CD14-positive monocyte (primary cell): Measurements from ENCODE around the gene PPA1. TPM values are rescaled to one million over a fixed set of nuclear protein-coding genes. Genes with fewer than 3 reads are reported as not detected.
"Not testable (repeated sequence)": the region's sequence is repeated elsewhere in the genome, so short reads cannot be mapped to it uniquely, and the experiment has no call there.

Source experiments
- DNase-seq, 3 donors: peaks; one replicate each; pipeline ENCODE4 v3.0.0-alpha.2; 2011 to 2022
- H2AFZ ChIP-seq: 2 replicates; pipeline ENCODE4 v1.6.0; 2012; ENCODE audit warnings: mild to moderate bottlenecking, low read depth, low read length, inconsistent platforms; ENCODE audit not compliant: insufficient read depth, poor library complexity, severe bottlenecking
- H3K27ac ChIP-seq, 2 donors: 1 replicate in 1 of 2; 2 replicates in 1 of 2; pipeline ENCODE4 v1.5.1; 2012 to 2013; ENCODE audit warnings: low read length in 2 of 2, control low read depth in 1 of 2, inconsistent platforms in 1 of 2, low read depth in 1 of 2, mild to moderate bottlenecking in 1 of 2
- H3K27me3 ChIP-seq, 2 donors: one replicate each; pipeline versions ENCODE4 v1.6.0 to v1.6.1; 2011 to 2013; ENCODE audit warnings: low read length in 2 of 2; ENCODE audit not compliant: control insufficient read depth in 2 of 2, insufficient read depth in 2 of 2
- H3K36me3 ChIP-seq, 2 donors: replicated peaks in 1 of 2; 1 replicate in 1 of 2; 2 replicates in 1 of 2; pipeline versions ENCODE4 v1.5.1 to v1.6.1; 2012 to 2013; ENCODE audit warnings: low read length in 2 of 2, control low read depth in 1 of 2, inconsistent platforms in 1 of 2, mild to moderate bottlenecking in 1 of 2; ENCODE audit not compliant: insufficient read depth in 2 of 2, control insufficient read depth in 1 of 2
- H3K4me1 ChIP-seq, 2 donors: 1 replicate in 1 of 2; 2 replicates in 1 of 2; pipeline versions ENCODE4 v1.5.1 to v1.6.1; 2012 to 2013; ENCODE audit warnings: low read length in 2 of 2, control low read depth in 1 of 2, inconsistent platforms in 1 of 2, mild to moderate bottlenecking in 1 of 2, moderate library complexity in 1 of 2; ENCODE audit not compliant: insufficient read depth in 2 of 2, control insufficient read depth in 1 of 2
- H3K4me2 ChIP-seq: replicated peaks from 2 replicates; pipeline ENCODE3; 2012; ENCODE audit warnings: low read length, moderate library complexity, mild to moderate bottlenecking; ENCODE audit not compliant: poor library complexity, severe bottlenecking; ENCODE audit errors: extremely low read depth
- H3K4me3 ChIP-seq, 3 experiments: fragments of 200-600 bp in 1 of 3; sonication (generic) in 1 of 3; replicated peaks in 1 of 3; 1 replicate in 2 of 3; 2 replicates in 1 of 3; pipeline ENCODE4 v1.5.1; 2011 to 2013; ENCODE audit warnings: low read length in 3 of 3, mild to moderate bottlenecking in 3 of 3, control low read depth in 2 of 3, low read depth in 2 of 3, inconsistent platforms in 1 of 3, moderate library complexity in 1 of 3
- H3K79me2 ChIP-seq: 2 replicates; pipeline ENCODE4 v1.6.0; 2012; ENCODE audit warnings: mild to moderate bottlenecking, control low read depth, inconsistent platforms, low read length, moderate library complexity; ENCODE audit not compliant: insufficient read depth
- H3K9ac ChIP-seq: 2 replicates; pipeline ENCODE4 v1.6.0; 2017; ENCODE audit warnings: low read length, mild to moderate bottlenecking; ENCODE audit not compliant: insufficient read depth, poor library complexity, severe bottlenecking
- H3K9me3 ChIP-seq, 2 donors: replicated peaks in 1 of 2; 1 replicate in 1 of 2; 2 replicates in 1 of 2; pipeline versions ENCODE4 v1.5.1 to v1.6.1; 2012 to 2013; ENCODE audit warnings: low read length in 2 of 2, control low read depth in 1 of 2; ENCODE audit not compliant: control insufficient read depth in 1 of 2, insufficient read depth in 1 of 2
- H4K20me1 ChIP-seq: 2 replicates; pipeline ENCODE4 v1.6.0; 2012; ENCODE audit warnings: mild to moderate bottlenecking, low read length, control low read depth, moderate library complexity; ENCODE audit not compliant: insufficient read depth
- H3K27ac Mint-ChIP-seq, 7 donors: one replicate each; pipeline ENCODE4 v1.8.0; 2020; ENCODE audit warnings: mild to moderate bottlenecking in 7 of 7, mixed read lengths in 7 of 7, moderate library complexity in 6 of 7, inconsistent platforms in 2 of 7
- H3K27me3 Mint-ChIP-seq, 3 donors: one replicate each; pipeline ENCODE4 v1.8.0; 2021 to 2022; ENCODE audit warnings: low read depth in 3 of 3, mild to moderate bottlenecking in 3 of 3, mixed read lengths in 3 of 3, moderate library complexity in 3 of 3, inconsistent platforms in 1 of 3
- H3K36me3 Mint-ChIP-seq, 2 donors: one replicate each; pipeline ENCODE4 v1.8.0; 2020; ENCODE audit warnings: mixed read lengths in 2 of 2, inconsistent platforms in 1 of 2, mild to moderate bottlenecking in 1 of 2
- H3K4me1 Mint-ChIP-seq: one replicate; pipeline ENCODE4 v1.8.0; 2020; ENCODE audit warnings: mild to moderate bottlenecking, mixed read lengths
- H3K4me3 Mint-ChIP-seq, 2 donors: one replicate each; pipeline ENCODE4 v1.8.0; 2020; ENCODE audit warnings: mild to moderate bottlenecking in 2 of 2, mixed read lengths in 2 of 2, moderate library complexity in 1 of 2
- H3K9me3 Mint-ChIP-seq, 7 donors: one replicate each; pipeline ENCODE4 v1.8.0; 2020 to 2022; ENCODE audit warnings: mixed read lengths in 7 of 7, mild to moderate bottlenecking in 6 of 7, moderate library complexity in 6 of 7, inconsistent platforms in 2 of 7
- CTCF ChIP-seq: fragments of 200-600 bp; IDR thresholded peaks from one replicate; pipeline ENCODE4 v1.8.0; 2022; ENCODE audit warnings: antibody characterized with exemption, mild to moderate bottlenecking
- whole genome bisulfite sequencing: methylation state at CpG from one replicate; pipeline ENCODE4 v1.1.5; 2013; ENCODE audit warnings: missing lambda C conversion rate; ENCODE audit not compliant: insufficient coverage; 5-methylcytosine and 5-hydroxymethylcytosine counted together
- intact Hi-C, 2 donors: fragments of 100-400 bp; cut with micrococcal nuclease; formaldehyde crosslinking; loops; one replicate each; pipeline versions ENCODE4 v1.15.0 to v1.15.1; 2023
- polyA plus RNA-seq, 3 donors: library from polyadenylated mRNA; depleted of rRNA in 1 of 3; unstranded in 2 of 3; stranded (reverse) in 1 of 3; fragments of 300-500 nt in 2 of 3; fragments of >200 nt in 1 of 3; fragmentation: Illumina TruSeq in 2 of 3; gene quantifications; 1 replicate in 2 of 3; 2 replicates in 1 of 3; pipeline ENCODE4 v1.2.3, GENCODE V29; 2012 to 2021

Gene PPA1
- polyA plus RNA-seq, 3 donors: 30.9 to 125 (median 112) TPM

- peaks cover 12 to 26% of the 10 kb centered on the region in 2 donors for H3K36me3 ChIP-seq
- H3K27ac Mint-ChIP-seq: no peak overlapping the region
- intact Hi-C loops: no loop called here
- H3K4me1 Mint-ChIP-seq: peaks cover 9% of the 10 kb centered on the region
- H3K9ac ChIP-seq: no peak overlapping the region
- H3K4me2 ChIP-seq: no peak overlapping the region
- H3K4me3 Mint-ChIP-seq: no peak overlapping the region
- no CpG with 5 or more reads among the region's 3 CpGs for WGBS
- H3K27ac ChIP-seq: no peak overlapping the region
- no peak for DNase-seq
- peaks cover 9 to 12% of the 10 kb centered on the region in 2 donors for H3K4me1 ChIP-seq
- TF ChIP-seq CTCF: no peak
- H3K9me3 ChIP-seq: no peaks in the 10 kb centered on the region
- no peaks in the 10 kb centered on the region for H4K20me1 ChIP-seq
- no peaks in the 10 kb centered on the region for H3K27me3 ChIP-seq
- H3K27me3 Mint-ChIP-seq: peaks cover 0 to under 1% (median 0%) of the 10 kb centered on the region in 3 donors
- peaks cover 0 to 1% (median 0%) of the 10 kb centered on the region in 7 donors for H3K9me3 Mint-ChIP-seq
- H3K4me3 ChIP-seq: no peak overlapping the region
- peaks cover 18 to 26% of the 10 kb centered on the region in 2 donors for H3K36me3 Mint-ChIP-seq
- H3K79me2 ChIP-seq: peaks cover 39% of the 10 kb centered on the region
- no peak overlapping the region for H2AFZ ChIP-seq
Measured at GRCh38 chr10:70227548-70228320, 5.5 kb downstream of the PPA1 start.

DNA sequence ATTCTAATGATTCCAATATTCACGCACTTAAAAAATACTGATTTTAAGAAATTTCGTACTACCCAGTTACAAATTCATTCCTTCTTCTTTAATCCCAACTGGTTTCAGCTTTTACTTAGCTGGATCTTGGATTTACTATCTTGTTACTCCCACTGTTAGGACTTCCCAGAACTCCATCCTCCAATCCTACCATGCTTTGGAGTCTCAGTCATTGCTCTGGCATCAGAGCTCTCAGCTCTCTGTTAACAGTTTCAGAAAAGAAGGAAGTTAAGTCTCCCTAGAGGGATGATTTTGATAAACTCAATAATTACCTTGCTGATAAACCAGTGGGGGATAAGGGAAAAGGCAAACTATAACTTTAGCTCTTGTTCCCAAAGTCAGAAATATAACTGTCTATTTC lies 9.5 kb downstream of the PPA1 start:
- Histone ChIP-seq H3K9ac (no peak overlapping the region), H3K4me1 (peaks cover 3 to 10% of the 10 kb centered on the region in 2 donors), H3K4me3 (no peak overlapping the region), H4K20me1 (no peaks in the 10 kb centered on the region), H2AFZ (no peak overlapping the region), H3K27me3 (no peaks in the 10 kb centered on the region), H3K9me3 (no peaks in the 10 kb centered on the region), H3K27ac (no peak overlapping the region), H3K4me2 (no peak overlapping the region), H3K79me2 (peaks cover 17% of the 10 kb centered on the region), H3K36me3 (peaks cover 9 to 15% of the 10 kb centered on the region in 2 donors)
- no peak overlapping the region for H3K4me3 Mint-ChIP-seq
- H3K27ac Mint-ChIP-seq: no peak overlapping the region
- TF ChIP-seq CTCF: no peak
- no peaks in the 10 kb centered on the region for H3K9me3 Mint-ChIP-seq
- no peak for DNase-seq
- intact Hi-C loops: loop anchor here in 1 of 2 donors (5.0 kb wide), 1 partner anchor 139 kb away; no protein-coding TSS in a partner anchor
- H3K27me3 Mint-ChIP-seq: peaks cover 0 to 1% (median 0%) of the 10 kb centered on the region in 3 donors
- WGBS: 100% methylated on average over 2 of the region's 2 CpGs
- H3K4me1 Mint-ChIP-seq: peaks cover 10% of the 10 kb centered on the region
- H3K36me3 Mint-ChIP-seq: peaks cover 11 to 14% of the 10 kb centered on the region in 2 donors

DNA sequence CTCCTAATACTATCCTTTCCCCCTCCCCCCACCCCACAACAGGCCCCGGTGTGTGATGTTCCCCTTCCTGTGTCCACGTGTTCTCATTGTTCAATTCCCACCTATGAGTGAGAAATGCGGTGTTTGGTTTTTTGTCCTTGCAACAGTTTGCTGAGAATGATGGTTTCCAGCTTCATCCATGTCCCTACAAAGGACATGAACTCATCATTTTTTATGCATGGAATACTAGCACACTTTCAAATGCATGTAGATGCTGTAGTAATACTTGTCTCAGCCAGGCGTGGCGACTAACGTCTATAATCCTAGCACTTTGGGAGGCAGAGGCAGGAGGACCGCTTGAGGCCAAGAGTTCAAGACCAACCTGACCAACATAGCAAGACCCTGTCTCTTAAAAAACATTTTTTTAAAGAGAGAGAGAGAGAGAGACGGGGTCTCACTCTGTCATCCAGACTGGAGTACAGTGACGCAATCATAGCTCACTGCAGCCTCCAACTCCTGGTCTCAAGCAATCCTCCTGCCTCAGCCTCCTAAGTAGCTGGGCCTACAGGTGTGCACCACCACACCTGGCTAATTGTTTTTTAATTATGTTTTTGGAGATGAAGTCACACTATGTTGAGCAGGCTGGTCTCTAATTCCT lies 10.3 kb downstream of the PPA1 start:
- not testable (repeated sequence) for H3K27ac Mint-ChIP-seq, H3K9me3 Mint-ChIP-seq, H4K20me1 ChIP-seq, H3K27me3 ChIP-seq, H2AFZ ChIP-seq, H3K9ac ChIP-seq, H3K4me3 ChIP-seq, H3K4me1 ChIP-seq, H3K4me2 ChIP-seq, H3K4me3 Mint-ChIP-seq, H3K27ac ChIP-seq, H3K27me3 Mint-ChIP-seq, H3K9me3 ChIP-seq, DNase-seq
- peaks cover 4 to 18% of the 10 kb centered on the region in 2 donors for H3K36me3 ChIP-seq
- peaks cover 16% of the 10 kb centered on the region for H3K79me2 ChIP-seq
- intact Hi-C loops: loop anchor here in 1 of 2 donors (5.0 kb wide), 1 partner anchor 139 kb away; no protein-coding TSS in a partner anchor
- WGBS: no CpG with 5 or more reads among the region's 9 CpGs
- peaks cover 10% of the 10 kb centered on the region for H3K4me1 Mint-ChIP-seq
- peaks cover 13 to 15% of the 10 kb centered on the region in 2 donors for H3K36me3 Mint-ChIP-seq
